Spleen (tissue), 11 donors: Measurements from ENCODE around the gene NUDT12. TPM values are rescaled to one million over a fixed set of nuclear protein-coding genes. Genes with fewer than 3 reads are reported as not detected.

Source experiments
- DNase-seq: peaks from one replicate; pipeline ENCODE4 v3.0.0-alpha.2; 2020
- H3K27ac ChIP-seq, 8 donors: fragments of 200-600 bp; sonication (generic) in 7 of 8; 1 replicate in 4 of 8; 2 replicates in 4 of 8; pipeline versions ENCODE4 v1.5.0 to v1.8.0; 2016 to 2021; ENCODE audit warnings: inconsistent platforms in 4 of 8, mild to moderate bottlenecking in 4 of 8, moderate library complexity in 1 of 8
- H3K27me3 ChIP-seq, 7 donors: fragments of 200-600 bp; sonication (generic) in 6 of 7; replicated peaks in 1 of 7; 1 replicate in 4 of 7; 2 replicates in 3 of 7; pipeline versions ENCODE4 v1.5.0 to v1.8.0; 2016 to 2021; ENCODE audit warnings: inconsistent platforms in 3 of 7, mild to moderate bottlenecking in 1 of 7
- H3K36me3 ChIP-seq, 6 donors: fragments of 200-600 bp; sonication (generic) in 5 of 6; 1 replicate in 4 of 6; 2 replicates in 2 of 6; pipeline versions ENCODE4 v1.5.0 to v1.8.0; 2016 to 2021; ENCODE audit warnings: inconsistent platforms in 2 of 6
- H3K4me1 ChIP-seq, 6 donors: fragments of 200-600 bp; sonication (generic) in 5 of 6; 1 replicate in 3 of 6; 2 replicates in 3 of 6; pipeline versions ENCODE4 v1.5.0 to v1.8.0; 2016 to 2021; ENCODE audit warnings: inconsistent platforms in 3 of 6
- H3K4me3 ChIP-seq, 8 donors: fragments of 200-600 bp; sonication (generic) in 7 of 8; 1 replicate in 4 of 8; 2 replicates in 4 of 8; pipeline versions ENCODE4 v1.5.0 to v1.8.0; 2016 to 2021; ENCODE audit warnings: inconsistent platforms in 4 of 8, mild to moderate bottlenecking in 4 of 8, moderate library complexity in 2 of 8
- H3K9me3 ChIP-seq, 8 donors: fragments of 200-600 bp; sonication (generic) in 7 of 8; 1 replicate in 4 of 8; 2 replicates in 4 of 8; pipeline versions ENCODE4 v1.5.0 to v1.8.0; 2016 to 2021; ENCODE audit warnings: inconsistent platforms in 4 of 8
- CTCF ChIP-seq, 11 experiments: fragments of 200-600 bp in 7 of 11; fragments of 450-650 bp in 4 of 11; sonication (generic) in 4 of 11; IDR thresholded peaks in 8 of 11; conservative IDR thresholded peaks in 3 of 11; 1 replicate in 7 of 11; 2 replicates in 4 of 11; pipeline versions ENCODE4 v1.4.0 to v1.8.0; 2016 to 2021; ENCODE audit warnings: antibody characterized with exemption in 11 of 11, inconsistent platforms in 4 of 11, mild to moderate bottlenecking in 1 of 11
- POLR2A ChIP-seq, 3 donors: fragments of 450-650 bp; IDR thresholded peaks; one replicate each; pipeline ENCODE4 v1.5.1; 2017; ENCODE audit warnings: antibody characterized with exemption in 3 of 3, mild to moderate bottlenecking in 1 of 3
- POLR2AphosphoS5 ChIP-seq, 3 donors: sonication (generic); formaldehyde crosslinking; IDR thresholded peaks; one replicate each; pipeline ENCODE4 v1.5.1; 2017; ENCODE audit warnings: antibody characterized with exemption in 3 of 3
- WGBS, 5 donors: extraction: QIAGEN DNeasy Blood & Tissue Kit in 3 of 5; methylation state at CpG; one replicate each; pipeline versions ENCODE4 v1.1.5 to v1.1.7; 2013 to 2018; 5-methylcytosine and 5-hydroxymethylcytosine counted together
- intact Hi-C: fragments of 100-400 bp; cut with DNase I; formaldehyde crosslinking; loops from one replicate; pipeline ENCODE4 v1.15.0; 2023; ENCODE audit warnings: low total_unique reads
- polyA plus RNA-seq, 3 donors: library from polyadenylated mRNA; stranded (reverse); fragments of 200-250 nt; gene quantifications; one replicate each; pipeline ENCODE4 v1.2.1, GENCODE V29; 2013
- total RNA-seq, 7 donors: library from RNA; depleted of rRNA in 3 of 7; stranded (reverse); fragments of >200 nt in 3 of 7; fragmentation: NEBNext Ultra II Directional in 4 of 7; extraction: Animal tissue kit (Norgen Biotek cat#: 25700) in 4 of 7; gene quantifications; one replicate each; pipeline versions ENCODE4 v1.1.0 to v1.2.1, GENCODE V29; 2016 to 2021
- donor health status: healthy with polysubstance abuse.
- donor health status: DM: no; HTN: no; CAD: no; lungs with moderate emphysema.
- donor health status: DM: no; HTN: no; CAD: no.
- donor health status: Bipolar disorder and iron deficiency.
- donor health status: healthy.
- donor health status: DM: no; HTN: no; CAD: no.
- donor health status: DM: yes; HTN: yes; CAD: no.

Gene NUDT12
- total and polyA plus RNA-seq, 10 donors: 3.0 to 13.1 (median 5.2) TPM

DNA sequence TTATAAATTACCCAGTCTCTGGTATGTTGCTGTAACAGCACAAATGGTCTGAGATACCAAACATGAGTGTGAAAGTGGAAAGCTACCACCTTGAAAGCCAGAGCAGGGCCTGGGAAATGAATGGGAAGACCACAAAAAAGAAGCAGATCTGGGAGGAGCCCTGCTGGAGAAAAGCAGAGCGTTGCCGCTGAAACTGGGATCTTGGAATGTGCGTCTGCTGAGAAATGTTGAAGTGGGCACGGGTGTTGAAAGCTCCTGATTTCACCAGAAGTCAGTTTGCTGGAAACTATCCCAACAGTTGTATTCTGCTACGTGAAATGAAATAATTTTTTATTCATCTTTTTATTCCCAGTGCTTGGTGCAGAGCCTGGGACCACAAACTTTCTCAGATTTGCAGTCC, 40.0 kb downstream of the NUDT12 start:
- Histone ChIP-seq H3K4me1 (no peaks in the 10 kb centered on the region), H3K4me3 (no peak overlapping the region), H3K9me3 (no peaks in the 10 kb centered on the region), H3K36me3 (no peaks in the 10 kb centered on the region), H3K27me3 (no peaks in the 10 kb centered on the region), H3K27ac (no peak overlapping the region)
- WGBS, 5 donors: 81 to 91% (median 85%) methylated on average over 5 of the region's 5 CpGs
- DNase-seq: no peak
- TF ChIP-seq CTCF (IDR thresholded peaks at IDR 0.05 in 8 of 11, conservative IDR thresholded peaks at IDR 0.05 in 3 of 11): no peak
- no peak for TF ChIP-seq POLR2A (IDR thresholded peaks at IDR 0.05)
- no peak for TF ChIP-seq POLR2AphosphoS5 (IDR thresholded peaks at IDR 0.05)
- intact Hi-C loops: no loop called here

GRCh38 chr5:103519550-103519949, 43.0 kb downstream of the NUDT12 start:
- no peaks in the 10 kb centered on the region for H3K36me3 ChIP-seq
- no peaks in the 10 kb centered on the region for H3K27me3 ChIP-seq
- no peaks in the 10 kb centered on the region for H3K9me3 ChIP-seq
- no peak overlapping the region for H3K27ac ChIP-seq
- no peaks in the 10 kb centered on the region for H3K4me1 ChIP-seq
- no peak overlapping the region for H3K4me3 ChIP-seq
- DNase-seq: no peak
- intact Hi-C loops: no loop called here
- no peak for TF ChIP-seq POLR2A (IDR thresholded peaks at IDR 0.05)
- 77 to 89% (median 86%) methylated on average over 4 of the region's 4 CpGs for WGBS, 5 donors

GRCh38 chr5:103514371-103514770, 48.2 kb downstream of the NUDT12 start:
- no peak overlapping the region for H3K27ac ChIP-seq
- WGBS, 5 donors: 88 to 100% (median 95%) methylated on average over 1 of the region's 1 CpG
- no peaks in the 10 kb centered on the region for H3K36me3 ChIP-seq
- no peaks in the 10 kb centered on the region for H3K27me3 ChIP-seq
- intact Hi-C loops: no loop called here
- H3K4me1 ChIP-seq: no peaks in the 10 kb centered on the region
- no peak for DNase-seq
- no peak overlapping the region for H3K4me3 ChIP-seq
- TF ChIP-seq CTCF (IDR thresholded peaks at IDR 0.05 in 8 of 11, conservative IDR thresholded peaks at IDR 0.05 in 3 of 11) (no peak), POLR2A (IDR thresholded peaks at IDR 0.05) (no peak), POLR2AphosphoS5 (IDR thresholded peaks at IDR 0.05) (no peak)
- no peaks in the 10 kb centered on the region for H3K9me3 ChIP-seq

- intact Hi-C loops: no loop called here
- H3K27ac ChIP-seq: no peak overlapping the region
- WGBS, 5 donors: 13 to 48% (median 37%) methylated on average over 1 of the region's 1 CpG
- H3K4me1 ChIP-seq: no peaks in the 10 kb centered on the region
- no peaks in the 10 kb centered on the region for H3K9me3 ChIP-seq
- no peak overlapping the region for H3K4me3 ChIP-seq
- TF ChIP-seq POLR2AphosphoS5 (IDR thresholded peaks at IDR 0.05) (no peak), POLR2A (IDR thresholded peaks at IDR 0.05) (no peak), CTCF (IDR thresholded peaks at IDR 0.05 in 8 of 11, conservative IDR thresholded peaks at IDR 0.05 in 3 of 11) (no peak)
- no peaks in the 10 kb centered on the region for H3K36me3 ChIP-seq
- H3K27me3 ChIP-seq: no peaks in the 10 kb centered on the region
- no peak for DNase-seq
Measured at GRCh38 chr5:103513701-103514100, 48.9 kb downstream of the NUDT12 start.

DNA sequence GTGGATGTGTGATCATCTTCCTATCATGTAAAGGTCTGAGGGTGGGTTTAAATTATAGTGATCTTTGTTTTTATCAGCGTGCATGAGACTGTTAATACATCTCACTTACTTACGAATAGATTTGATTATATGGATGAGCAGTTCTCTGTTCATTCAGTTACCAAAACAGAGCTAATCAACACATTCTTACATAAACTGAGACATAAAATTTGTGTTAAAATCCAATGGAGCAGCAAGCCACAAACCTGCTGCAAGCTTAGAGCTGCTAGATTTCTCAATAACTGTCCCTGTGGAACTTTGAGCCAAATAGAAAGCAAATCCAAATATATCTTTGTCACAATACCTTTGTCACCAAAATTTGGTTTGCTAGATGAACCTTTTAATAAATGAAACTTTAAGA, 50.1 kb downstream of the NUDT12 start:
- no peaks in the 10 kb centered on the region for H3K4me1 ChIP-seq
- H3K27ac ChIP-seq: no peak overlapping the region
- H3K9me3 ChIP-seq: no peaks in the 10 kb centered on the region
- H3K4me3 ChIP-seq: no peak overlapping the region
- DNase-seq: no peak
- no peak for TF ChIP-seq CTCF (IDR thresholded peaks at IDR 0.05 in 8 of 11, conservative IDR thresholded peaks at IDR 0.05 in 3 of 11)
- no peak for TF ChIP-seq POLR2A (IDR thresholded peaks at IDR 0.05)
- no peak for TF ChIP-seq POLR2AphosphoS5 (IDR thresholded peaks at IDR 0.05)
- intact Hi-C loops: no loop called here
- WGBS, 5 donors: 85 to 95% (median 88%) methylated on average over 2 of the region's 2 CpGs
- H3K36me3 ChIP-seq: no peaks in the 10 kb centered on the region
- H3K27me3 ChIP-seq: no peaks in the 10 kb centered on the region
